ENCODE results near the gene PKMYT1.

Gene PKMYT1

DNA sequence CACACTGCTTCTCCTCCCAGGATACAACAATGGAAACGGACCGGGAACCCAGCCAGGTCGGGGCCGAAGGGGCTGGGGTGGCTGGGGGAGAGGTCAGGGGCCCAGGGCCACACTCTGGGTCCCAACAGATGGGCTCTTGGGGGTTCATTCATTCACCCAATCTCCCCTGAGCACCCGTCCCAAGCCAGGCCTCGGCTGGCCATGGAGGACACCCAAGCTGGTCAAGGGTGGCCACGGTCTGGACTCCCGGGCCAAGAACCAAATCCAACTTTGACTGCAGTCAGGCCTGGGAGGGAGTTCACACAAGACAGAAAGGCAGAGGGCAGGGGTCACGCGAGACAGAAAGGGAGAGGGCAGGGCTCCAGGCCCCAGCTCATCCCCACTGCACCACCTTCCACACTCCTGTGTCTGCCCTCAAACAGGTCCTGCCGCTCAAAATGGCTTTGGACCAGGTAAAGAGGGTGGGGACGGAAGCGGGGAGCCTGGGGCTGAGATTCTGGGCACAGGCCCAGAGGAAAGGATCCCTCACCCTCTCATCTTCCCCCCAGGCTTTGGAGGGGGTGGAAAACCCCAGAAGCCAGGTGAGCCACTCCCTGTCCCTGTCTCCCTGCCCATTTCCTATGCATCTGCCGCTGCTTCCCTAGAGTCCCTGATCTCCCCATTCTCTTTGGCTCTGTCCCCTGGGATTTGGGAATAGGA lies 12.3 kb upstream of the PKMYT1 start:
- DNase-seq, result no peak

- DNase-seq, result no peak
These were observed 11.5 kb upstream of the PKMYT1 start for GRCh38 chr16:2991566-2992261.

DNA sequence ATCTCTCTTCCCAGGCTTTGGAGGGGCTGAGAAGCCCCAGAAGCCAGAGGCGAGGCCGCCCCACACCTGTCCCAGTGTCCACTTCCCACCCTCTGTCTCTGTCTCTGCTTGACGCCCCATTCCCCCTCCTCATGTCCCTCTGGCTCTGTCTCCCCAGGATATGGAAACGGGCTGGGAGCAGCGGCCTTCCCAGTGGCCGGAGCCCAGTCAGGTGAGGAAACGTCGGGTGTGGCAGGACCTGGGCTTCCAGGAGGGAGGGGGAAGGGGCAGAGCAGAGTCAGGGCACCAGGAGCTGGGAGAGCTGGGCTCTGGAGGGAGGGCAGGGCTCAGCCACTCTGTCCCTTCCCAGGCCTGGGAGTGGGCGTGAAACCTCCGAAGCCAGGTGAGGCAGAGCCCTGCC lies 10.6 kb upstream of the PKMYT1 start:
- no peak for DNase-seq

DNA sequence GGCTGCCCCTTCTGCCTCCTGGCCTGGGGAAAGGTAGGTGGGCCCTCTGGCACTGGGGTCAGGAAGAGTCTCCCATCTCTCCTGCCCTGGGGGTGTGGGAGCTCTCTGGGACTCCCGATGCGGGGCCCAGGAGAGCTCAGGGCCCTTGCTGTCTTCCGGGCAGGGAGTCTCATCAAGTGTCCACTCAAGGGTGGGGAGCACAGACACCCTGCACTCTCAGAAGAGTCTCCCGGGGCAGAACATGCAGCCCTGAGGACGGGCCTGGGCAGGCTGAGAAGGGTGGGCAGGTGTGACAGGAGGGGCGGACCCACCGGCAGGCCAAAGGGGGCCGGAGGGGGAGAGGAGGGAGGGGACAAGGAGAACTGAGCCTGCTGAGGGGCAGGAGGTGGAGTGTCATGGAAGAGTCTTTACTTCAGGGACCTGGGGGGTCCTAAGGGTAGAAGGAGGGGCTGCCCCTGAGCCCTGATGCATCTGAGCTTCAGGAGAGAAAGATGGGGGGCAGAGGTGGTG lies 8.4 kb upstream of the PKMYT1 start:
- DNase-seq, result no peak

DNA sequence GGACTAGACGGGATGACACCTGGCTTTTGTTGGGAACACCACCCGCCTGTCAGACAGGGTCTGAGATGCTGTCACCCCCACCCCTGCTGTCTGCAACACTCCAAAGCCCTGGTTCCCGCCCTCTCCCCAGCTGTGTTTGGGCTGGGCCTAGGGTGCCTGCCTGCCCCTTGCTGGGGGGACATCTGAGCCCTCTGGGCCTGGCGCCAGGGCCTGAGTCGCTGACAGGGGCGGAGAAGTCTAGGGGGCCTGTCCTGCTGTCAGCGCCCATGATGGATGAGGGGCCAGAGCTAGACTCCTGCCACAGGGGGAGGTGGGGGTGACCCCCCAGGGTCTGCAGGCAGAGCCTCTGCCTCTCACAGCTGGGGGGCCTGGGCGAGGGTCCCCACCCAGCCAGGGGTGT lies 7.6 kb upstream of the PKMYT1 start:
- no peak for DNase-seq

DNA sequence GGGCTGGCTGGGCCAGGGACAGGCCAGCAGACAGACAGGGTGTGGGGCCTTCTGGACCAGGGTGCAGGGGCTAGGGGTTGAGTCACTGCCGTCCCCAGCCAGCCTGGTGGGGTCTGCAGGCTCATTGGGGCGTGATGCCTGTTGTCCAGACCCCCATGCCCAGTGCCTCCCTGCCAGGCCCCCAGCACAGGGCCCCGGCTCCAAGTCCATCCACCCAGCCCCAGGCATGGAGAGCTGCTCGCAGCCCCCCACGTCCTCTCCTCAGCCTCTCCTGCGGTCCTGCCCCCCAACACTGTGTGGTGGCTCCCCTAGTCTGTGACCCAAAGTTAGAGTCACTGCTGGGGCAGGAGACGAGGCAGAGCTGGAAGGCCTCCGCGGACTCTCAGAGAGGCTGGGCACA lies 7.0 kb upstream of the PKMYT1 start:
- no peak for DNase-seq

DNA sequence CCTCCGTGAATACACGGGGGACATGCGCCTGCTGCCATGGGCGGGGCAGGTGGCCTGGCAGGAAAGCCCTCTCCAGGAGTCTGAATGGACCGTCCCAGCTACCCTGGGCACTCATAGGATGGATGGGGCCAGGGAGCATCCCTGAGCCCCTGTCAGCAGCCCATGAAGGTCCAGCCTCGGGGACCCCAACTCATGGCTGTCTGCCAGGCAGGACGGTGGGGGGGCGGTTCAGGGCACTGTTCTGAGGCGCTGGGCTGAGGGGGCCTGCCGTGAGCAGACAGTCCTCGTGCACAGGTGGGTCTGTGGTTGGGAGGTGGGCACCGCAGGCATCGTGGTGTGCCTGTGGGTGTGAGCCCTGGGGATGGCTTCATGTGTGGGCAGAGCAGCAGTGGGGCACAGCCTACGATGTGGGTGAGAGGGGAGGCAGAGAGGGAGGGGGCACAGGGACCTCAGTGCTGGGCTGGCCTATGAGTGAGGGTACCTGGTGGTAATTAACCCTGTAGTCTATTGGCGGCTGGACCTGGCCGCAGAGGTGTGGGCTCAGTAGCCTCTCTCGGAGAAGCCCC lies 6.5 kb upstream of the PKMYT1 start:
- no peak for DNase-seq

DNA sequence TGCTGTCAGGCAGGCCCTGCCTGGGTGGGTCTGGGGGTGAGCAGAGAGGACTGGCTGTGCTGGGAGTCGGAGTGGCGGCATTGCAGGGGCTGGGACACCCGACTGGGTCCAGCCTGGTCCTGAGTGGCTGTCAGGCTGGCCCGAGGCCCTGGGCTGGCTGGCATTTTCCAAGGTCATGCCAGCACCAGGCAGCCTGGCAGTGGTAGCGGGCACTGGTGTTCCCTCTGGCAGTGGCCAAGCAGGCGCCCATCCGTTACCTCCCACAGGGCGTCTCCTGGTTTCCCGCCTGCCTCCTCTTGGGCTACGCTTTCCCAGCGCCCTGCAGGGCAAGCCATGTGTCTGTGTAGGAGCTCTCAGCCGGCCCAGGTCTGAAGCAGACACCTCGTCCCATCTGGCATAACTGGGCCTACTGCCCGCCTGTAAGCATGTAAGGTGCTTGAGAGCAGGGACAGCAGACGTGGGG lies 5.7 kb upstream of the PKMYT1 start:
- no peak for DNase-seq

DNA sequence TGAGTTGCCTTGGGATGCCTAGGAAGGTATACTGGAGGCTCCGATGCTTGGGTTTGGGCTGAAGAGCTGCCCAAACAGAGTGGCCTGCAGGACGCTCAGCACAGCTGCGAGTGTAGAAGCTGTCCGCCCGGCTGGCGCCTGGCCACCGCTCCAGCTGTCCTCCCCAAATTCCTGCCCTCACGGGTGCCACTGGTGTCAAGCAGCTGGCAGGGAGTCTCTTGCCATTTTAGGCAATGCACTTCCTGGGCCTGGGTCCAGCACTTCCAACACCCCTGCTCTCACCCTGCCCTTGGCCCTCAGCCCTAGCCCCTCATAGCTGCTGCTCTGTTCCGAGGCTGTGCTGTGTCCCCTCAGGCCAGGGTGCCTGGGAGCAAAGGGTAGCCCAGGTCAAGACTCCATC lies 5.2 kb upstream of the PKMYT1 start:
- DNase-seq, result no peak

DNA sequence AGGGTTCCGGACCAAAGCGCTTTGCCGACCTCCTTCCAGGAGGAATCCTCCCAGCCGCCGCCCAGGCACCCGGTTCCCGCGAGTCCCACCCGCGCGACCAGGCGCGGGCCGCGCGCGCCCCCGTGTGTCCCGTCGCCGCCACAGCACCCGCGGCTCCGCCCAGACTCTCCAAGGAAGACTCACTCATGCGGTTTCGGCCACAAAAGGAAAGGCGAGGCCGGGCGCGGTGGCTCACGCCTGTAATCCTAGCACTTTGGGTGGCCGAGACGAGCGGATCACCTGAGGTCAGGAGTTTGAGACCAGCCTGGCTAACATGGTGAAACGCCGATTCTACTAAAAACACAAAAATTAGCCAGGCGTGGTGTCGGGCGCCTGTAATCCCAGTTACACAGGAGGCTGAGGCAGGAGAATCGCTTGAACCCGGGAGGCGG lies 3.5 kb upstream of the PKMYT1 start:
- DNase-seq, result peak; percentile 47 to 50

GRCh38 chr16:2982402-2982801 lies 2.2 kb upstream of the PKMYT1 start:
- no peak for DNase-seq

GRCh38 chr16:2981899-2982250 lies 1.6 kb upstream of the PKMYT1 start:
- DNase-seq, result no peak

DNA sequence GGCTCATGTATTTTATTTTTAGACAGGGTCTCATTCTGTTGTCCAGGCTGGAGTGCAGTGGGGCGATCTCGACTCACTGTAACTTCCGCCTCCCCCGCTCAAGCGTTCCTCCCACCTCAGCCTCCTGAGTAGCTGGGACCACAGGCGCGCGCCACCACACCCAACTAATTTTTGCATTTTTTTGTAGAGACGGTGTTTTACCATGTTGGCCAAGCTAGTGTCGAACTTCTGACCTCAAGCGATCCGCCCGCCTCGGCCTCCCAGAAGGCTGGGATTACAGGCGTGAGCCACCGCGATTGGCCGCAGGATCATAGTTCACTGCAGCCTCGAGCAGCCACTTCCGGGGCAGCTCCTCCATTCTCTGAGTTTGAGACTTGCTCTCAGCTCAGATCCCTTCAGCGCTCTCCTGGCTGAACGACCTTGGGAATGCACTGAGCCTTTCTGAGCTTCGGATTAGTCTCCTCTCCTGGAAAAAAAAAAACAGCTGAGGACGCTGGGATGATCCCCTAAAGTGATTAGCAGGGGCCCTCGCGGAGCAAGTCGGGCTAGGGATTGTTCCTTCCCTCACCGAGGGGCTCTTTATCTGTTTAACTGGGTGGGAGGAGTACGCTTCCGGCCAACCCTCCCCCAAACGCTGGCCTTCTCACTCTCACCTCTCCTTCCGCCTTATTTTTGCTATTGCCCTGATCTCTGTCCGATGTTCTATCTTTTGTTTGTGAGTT lies 1.1 kb upstream of the PKMYT1 start:
- DNase-seq, result no peak

GRCh38 chr16:2979669-2980226 lies 498 bp downstream of the PKMYT1 start:
- peak in 1 of 2 experiments; percentile 26 for DNase-seq

DNA sequence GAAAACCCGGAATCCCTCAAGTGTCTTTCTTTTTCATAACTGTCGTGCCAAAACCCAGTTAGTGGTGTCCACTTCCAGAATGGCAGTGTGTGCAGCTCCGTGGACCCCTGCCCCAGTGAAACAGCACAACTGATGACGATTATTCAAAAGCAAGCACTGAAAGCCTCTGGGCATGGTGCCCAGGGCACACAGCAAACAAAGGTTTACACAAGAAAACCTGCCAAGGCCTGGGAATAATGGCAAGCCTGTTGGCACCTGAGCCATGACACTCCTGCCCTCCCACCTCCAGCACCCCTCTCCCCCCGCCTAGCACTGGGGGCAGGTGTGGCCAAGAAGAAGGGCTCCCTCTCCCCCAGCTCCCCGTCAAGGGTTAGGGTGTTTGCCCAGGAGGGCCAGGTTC lies 2.8 kb downstream of the PKMYT1 start:
- DNase-seq, result no peak

DNA sequence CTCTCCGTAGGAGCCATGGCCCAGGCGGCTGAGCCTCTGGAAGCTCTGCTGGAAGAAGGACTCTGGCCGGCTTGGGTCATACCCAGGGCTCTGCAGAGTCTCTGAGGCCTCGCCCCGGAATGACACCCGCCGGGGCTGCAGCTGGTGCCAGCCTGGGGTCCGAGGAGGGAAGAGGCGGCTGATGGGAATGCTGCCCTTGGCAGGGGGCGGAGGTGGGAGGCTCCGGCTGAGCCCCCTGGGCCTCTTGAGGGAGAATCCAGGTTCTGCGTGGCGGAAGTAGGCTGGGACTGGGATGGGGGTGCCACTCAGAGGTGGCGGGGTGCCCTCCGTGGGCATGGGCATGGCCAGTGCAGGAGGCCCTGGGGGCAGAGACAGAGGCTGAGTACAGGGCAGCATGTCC lies 3.6 kb downstream of the PKMYT1 start:
- no peak for DNase-seq

DNA sequence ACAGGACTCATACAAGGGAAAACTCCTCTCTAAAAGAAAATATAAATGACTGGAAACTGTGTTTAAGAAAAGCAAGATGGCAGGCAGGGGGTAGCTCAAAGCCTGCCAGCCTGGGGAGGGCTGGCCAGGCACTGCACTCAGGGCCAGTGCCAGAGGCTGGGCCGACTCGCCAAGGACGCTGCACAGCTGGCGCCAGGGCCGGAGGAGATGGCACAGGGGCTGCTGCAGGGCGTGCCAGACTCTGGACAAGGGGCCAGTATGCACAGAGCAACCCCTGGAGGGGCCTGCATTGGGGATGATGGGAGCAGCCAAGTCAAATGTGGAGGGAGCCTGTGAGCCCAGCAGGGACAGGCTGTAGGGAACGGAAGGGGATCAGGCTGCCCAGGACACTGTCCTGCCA lies 4.0 kb downstream of the PKMYT1 start:
- DNase-seq, result no peak

GRCh38 chr16:2975161-2975795 lies 5.0 kb downstream of the PKMYT1 start:
- DNase-seq, result no peak

DNA sequence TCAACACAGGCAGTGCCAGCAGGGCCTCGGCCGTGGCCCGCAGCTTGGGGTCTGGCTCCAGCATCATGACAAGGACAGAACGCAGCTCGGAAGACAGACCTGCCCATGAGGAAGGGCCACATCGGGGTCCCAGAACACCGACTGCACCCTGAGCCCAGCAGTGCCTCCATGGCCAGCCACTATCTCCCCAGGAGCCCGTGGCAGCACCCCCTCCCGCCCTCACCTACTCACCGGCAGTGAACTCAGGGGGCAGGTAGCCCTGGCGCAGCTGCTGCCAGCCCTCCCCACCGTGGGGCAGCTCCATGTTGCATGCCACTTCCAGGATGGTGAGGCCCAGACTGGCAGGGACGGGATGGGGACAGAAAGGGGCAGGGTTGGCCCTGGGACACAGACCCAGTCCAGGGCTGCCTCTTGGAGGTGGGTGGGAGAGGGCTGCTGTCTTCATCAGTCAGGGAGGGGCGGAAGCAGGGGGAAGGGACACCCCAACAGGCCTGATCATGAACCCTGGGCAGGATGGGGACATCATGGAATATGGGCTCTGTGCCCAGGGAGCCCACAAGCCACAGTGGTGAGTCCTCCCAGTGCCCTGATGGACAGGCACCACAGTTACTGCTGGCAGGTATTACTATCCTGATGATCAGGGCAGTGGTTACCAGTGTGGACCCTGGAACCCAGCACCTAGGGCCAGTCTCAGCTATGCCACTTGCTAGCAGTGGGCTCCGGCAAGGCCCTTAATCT lies 5.8 kb downstream of the PKMYT1 start:
- no peak for DNase-seq

GRCh38 chr16:2973605-2974318 lies 6.5 kb downstream of the PKMYT1 start:
- no peak for DNase-seq

DNA sequence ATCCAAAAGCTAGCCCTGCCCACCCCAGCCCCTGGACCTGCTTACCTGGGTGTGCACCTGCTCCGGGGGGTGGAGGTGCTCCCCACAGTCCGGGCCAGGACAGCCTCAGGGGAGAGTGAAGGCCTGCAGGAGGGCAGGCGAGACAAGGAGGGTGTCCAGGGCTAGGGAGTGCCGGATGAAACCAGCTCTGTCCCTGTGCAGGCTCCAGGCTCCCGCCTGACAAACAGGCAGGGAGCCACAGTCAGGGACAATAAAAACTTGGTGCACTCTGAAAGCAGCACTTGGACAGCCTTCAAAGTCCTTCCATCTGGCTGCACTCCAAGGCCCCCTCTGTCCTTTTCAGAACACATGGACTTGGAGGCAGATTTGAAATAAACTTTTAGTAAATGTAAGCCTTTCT lies 7.2 kb downstream of the PKMYT1 start:
- DNase-seq, result no peak
